MCF 10A (cell line): Measurements from ENCODE around the gene ELOB. TPM values are rescaled to one million over a fixed set of nuclear protein-coding genes. Genes with fewer than 3 reads are reported as not detected.

Experiments used
- BruUV-seq: library from RNA; stranded (reverse); fragments of 400-500 nt; replicated peaks from 2 replicates; lab custom pipeline; 2021; lab: Mats Ljungman, UMichigan
- CTCF ChIA-PET: fragments of 300-600 bp; sonication (Branson Sonifier 250); formaldehyde crosslinking; extraction: SDS; loops from one replicate; lab custom pipeline; 2021; ENCODE audit warnings: antibody characterized with exemption, inconsistent platforms; lab: Yijun Ruan, JAX
- POLR2A ChIA-PET: fragments of 300-600, 350-650 bp; sonication (Branson Sonifier 250); formaldehyde crosslinking; extraction: SDS; loops from one replicate; lab custom pipeline; 2020; ENCODE audit warnings: antibody characterized with exemption, inconsistent platforms; lab: Yijun Ruan, JAX
- DNase-seq: peaks from one replicate; pipeline ENCODE4 v3.0.0-alpha.2; 2018; ENCODE audit not compliant: unreplicated experiment
- H3K27ac Mint-ChIP-seq: one replicate; pipeline ENCODE4 v1.8.0; 2022; ENCODE audit warnings: mild to moderate bottlenecking, low read depth, mixed read lengths; ENCODE audit not compliant: unreplicated experiment
- H3K27me3 Mint-ChIP-seq: one replicate; pipeline ENCODE4 v1.8.0; 2022; ENCODE audit warnings: mixed read lengths; ENCODE audit not compliant: insufficient read depth, unreplicated experiment
- H3K36me3 Mint-ChIP-seq: one replicate; pipeline ENCODE4 v1.8.0; 2022; ENCODE audit warnings: mild to moderate bottlenecking, moderate library complexity, mixed read lengths; ENCODE audit not compliant: insufficient read depth, unreplicated experiment
- H3K4me1 Mint-ChIP-seq: one replicate; pipeline ENCODE4 v1.8.0; 2022; ENCODE audit warnings: mixed read lengths; ENCODE audit not compliant: insufficient read depth, unreplicated experiment
- H3K4me3 Mint-ChIP-seq: one replicate; pipeline ENCODE4 v1.8.0; 2022; ENCODE audit warnings: mild to moderate bottlenecking, moderate library complexity, mixed read lengths; ENCODE audit not compliant: unreplicated experiment
- H3K9me3 Mint-ChIP-seq: one replicate; pipeline ENCODE4 v1.8.0; 2022; ENCODE audit warnings: mixed read lengths; ENCODE audit not compliant: unreplicated experiment
- intact Hi-C: fragments of 100-400 bp; cut with micrococcal nuclease; formaldehyde crosslinking; loops from 2 replicates; pipeline ENCODE4 v1.14.1; 2022
- total RNA-seq: library from RNA; stranded (reverse); gene quantifications from 2 replicates; pipeline ENCODE4 v1.2.3, GENCODE V29; 2022
- TF ChIP-seq, protein P1 (sequence below): fragments of 200-600 bp; IDR thresholded peaks from one replicate; pipeline ENCODE4 v1.8.0; 2022; ENCODE audit warnings: antibody characterized with exemption, mild to moderate bottlenecking; ENCODE audit not compliant: unreplicated experiment

Gene ELOB
- total RNA-seq, 1 experiment from 2014 or later = 438 TPM

DNA sequence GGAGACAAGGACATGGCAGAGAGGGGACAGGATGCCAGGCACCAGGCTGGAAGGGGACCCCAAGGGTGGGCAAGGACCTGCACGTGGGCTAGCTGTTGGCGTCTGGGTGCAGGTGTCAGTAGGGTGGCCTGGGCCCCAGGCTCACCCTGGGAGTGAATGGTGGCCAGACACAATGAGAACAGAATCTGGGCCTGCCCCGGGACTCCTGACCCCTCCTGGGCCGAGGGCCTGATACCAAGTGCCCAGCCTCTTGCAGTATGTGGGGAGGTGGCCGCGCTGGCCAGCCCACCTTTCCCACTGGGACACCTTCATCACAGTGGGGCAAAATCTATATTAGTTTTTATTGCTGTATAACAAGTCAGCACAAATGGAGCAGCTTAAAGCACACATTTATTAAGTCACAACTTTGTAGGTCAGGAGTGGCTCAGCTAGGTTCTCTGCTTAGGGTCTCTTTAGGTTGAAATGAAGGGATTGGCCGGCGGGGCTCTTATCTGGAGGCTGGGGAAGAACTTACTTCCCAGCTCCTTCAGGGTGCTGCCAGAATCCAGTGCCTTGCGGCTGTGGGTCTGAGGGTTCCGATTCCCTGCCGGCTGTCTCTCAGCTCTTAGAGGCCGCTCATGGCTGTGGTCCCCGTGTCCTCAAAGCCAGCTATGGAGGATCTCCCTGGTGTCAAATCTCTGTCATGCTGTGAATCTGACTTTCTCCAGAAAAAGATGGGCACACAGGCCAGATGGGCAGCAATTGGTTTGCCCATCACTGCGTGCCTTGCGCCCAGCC is 6.7 kb upstream of the ELOB start:
- no peaks in the 10 kb centered on the region for H3K4me1 Mint-ChIP-seq
- POLR2A ChIA-PET = interaction anchor here (1.5 kb wide), 1 partner anchor 32 kb away, joined by 3 read pairs; the partner anchor contains the start of gene SRRM2
- TF ChIP-seq, protein P1, sequence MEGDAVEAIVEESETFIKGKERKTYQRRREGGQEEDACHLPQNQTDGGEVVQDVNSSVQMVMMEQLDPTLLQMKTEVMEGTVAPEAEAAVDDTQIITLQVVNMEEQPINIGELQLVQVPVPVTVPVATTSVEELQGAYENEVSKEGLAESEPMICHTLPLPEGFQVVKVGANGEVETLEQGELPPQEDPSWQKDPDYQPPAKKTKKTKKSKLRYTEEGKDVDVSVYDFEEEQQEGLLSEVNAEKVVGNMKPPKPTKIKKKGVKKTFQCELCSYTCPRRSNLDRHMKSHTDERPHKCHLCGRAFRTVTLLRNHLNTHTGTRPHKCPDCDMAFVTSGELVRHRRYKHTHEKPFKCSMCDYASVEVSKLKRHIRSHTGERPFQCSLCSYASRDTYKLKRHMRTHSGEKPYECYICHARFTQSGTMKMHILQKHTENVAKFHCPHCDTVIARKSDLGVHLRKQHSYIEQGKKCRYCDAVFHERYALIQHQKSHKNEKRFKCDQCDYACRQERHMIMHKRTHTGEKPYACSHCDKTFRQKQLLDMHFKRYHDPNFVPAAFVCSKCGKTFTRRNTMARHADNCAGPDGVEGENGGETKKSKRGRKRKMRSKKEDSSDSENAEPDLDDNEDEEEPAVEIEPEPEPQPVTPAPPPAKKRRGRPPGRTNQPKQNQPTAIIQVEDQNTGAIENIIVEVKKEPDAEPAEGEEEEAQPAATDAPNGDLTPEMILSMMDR = no peak
- H3K27me3 Mint-ChIP-seq = no peaks in the 10 kb centered on the region
- BruUV-seq = no TSS peak
- CTCF ChIA-PET = interaction anchor here (1.1 to 1.4 kb wide), 3 partner anchors 9 to 85 kb away, joined by 3 to 4 read pairs (median 3); no protein-coding TSS in a partner anchor
- no peak overlapping the region for H3K4me3 Mint-ChIP-seq
- no peak overlapping the region for H3K27ac Mint-ChIP-seq
- peaks cover 5% of the 10 kb centered on the region for H3K36me3 Mint-ChIP-seq
- H3K9me3 Mint-ChIP-seq = no peaks in the 10 kb centered on the region
- DNase-seq = no peak
- intact Hi-C loops = no loop called here

DNA sequence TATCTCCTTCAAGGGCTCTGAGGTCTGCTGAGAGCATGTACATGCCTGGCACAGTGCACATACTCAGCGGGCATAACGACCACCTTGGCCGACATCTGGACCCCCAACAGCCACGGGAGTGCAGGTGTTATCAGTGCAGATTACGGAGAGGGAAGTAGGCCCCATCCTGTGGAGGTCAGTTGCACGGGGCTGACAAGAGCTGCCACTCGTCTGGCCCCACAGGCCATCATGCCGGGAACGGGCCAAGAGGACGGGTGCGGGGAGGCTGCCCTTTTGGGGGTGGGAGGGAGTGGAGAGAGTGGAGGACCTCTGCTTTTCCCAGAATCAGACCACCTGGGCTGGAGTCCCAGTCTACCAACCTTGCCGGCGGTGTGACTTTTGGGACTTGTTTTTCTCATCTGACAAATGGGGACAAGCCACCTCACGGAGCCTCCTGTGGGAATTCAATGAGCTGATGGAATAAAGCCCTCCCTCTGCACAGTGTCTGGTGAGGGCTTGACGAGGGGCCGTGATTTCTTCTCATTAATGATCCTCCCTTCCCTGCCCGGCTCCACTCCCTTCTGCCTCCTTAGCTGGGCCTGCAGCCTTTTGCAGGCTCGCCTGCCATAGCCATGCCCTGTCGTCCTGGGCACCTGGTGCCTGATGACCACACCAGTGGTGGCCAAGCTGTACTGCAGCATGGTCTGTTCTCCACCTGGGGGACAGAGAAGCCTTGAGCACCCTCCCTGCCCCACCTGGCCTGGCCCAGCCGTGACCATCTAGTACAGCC is 5.7 kb upstream of the ELOB start:
- ChIA-PET POLR2A (interaction anchor here (0.6 kb wide), 1 partner anchor 162 kb away, joined by 3 read pairs; no protein-coding TSS in a partner anchor), CTCF (interaction anchor here (0.7 to 1.4 kb wide), 2 partner anchors 8 to 253 kb away, joined by 3 read pairs; no protein-coding TSS in a partner anchor)
- Mint-ChIP-seq H3K4me3 (no peak overlapping the region), H3K36me3 (peaks cover 5% of the 10 kb centered on the region), H3K27ac (no peak overlapping the region), H3K4me1 (peaks cover 6% of the 10 kb centered on the region), H3K9me3 (no peaks in the 10 kb centered on the region), H3K27me3 (no peaks in the 10 kb centered on the region)
- intact Hi-C loops = no loop called here
- DNase-seq = no peak
- TF ChIP-seq, protein P1 = no peak
- BruUV-seq = no TSS peak

DNA sequence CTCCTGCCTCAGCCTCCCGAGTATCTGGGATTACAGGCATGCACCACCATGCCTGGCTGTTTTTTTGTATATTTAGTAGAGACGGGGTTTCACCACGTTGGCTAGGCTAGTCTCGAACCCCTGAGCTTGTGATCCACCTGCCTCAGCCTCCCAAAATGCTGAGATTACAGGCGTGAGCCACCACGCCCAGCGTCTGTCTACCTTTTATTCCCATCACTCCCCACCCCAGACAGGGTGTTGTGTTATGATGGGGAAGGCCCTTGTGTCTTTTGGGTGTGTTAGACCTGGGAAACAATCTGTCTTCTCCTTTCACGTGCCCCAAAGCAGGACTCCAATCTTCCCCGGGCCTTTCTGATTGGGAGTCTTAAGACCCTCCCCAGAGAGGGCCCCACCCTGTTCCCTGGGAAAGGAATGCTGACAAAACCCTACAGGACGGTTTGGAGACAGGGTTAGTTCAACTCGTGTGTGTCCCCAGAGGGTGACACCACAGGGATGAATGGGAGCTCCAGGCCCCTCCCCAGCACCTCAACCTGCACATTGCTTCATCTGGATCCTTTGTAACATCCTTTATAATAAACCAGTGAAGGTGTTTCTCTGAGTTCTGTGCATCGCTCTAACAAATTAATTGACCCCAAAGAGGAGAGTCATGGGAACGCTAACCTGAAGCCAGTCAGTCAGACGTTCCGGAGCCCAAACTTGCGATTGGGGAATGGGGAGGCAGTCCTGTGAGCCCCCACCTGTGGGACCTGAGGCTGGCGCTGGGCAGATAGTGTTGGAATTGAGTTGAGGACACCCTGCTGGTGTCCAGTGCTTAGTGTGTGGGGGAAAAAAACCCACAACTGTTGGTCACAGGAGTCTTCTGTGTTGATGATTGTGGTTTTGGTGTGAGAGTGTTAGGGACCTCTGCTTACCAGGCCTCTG is 3.2 kb upstream of the ELOB start:
- Mint-ChIP-seq H3K36me3 (peaks cover 11% of the 10 kb centered on the region), H3K27me3 (no peaks in the 10 kb centered on the region), H3K27ac (no peak overlapping the region), H3K4me3 (no peak overlapping the region), H3K4me1 (peaks cover 10% of the 10 kb centered on the region), H3K9me3 (no peaks in the 10 kb centered on the region)
- ChIA-PET CTCF (no interaction called here), POLR2A (interaction anchor here (0.8 to 1.1 kb wide), 2 partner anchors 12 to 49 kb away, joined by 3 read pairs; no protein-coding TSS in a partner anchor)
- BruUV-seq = no TSS peak
- TF ChIP-seq, protein P1 = no peak
- DNase-seq = no peak
- intact Hi-C loops = no loop called here
